AG09309 (cell line): ENCODE results near the gene CTDSP1.

Experiments used
- DNase-seq: peaks from one replicate; pipeline ENCODE4 v3.0.0-alpha.2; 2010; ENCODE audit warnings: low read depth
- H3K4me3 ChIP-seq: 2 replicates; pipeline ENCODE4 v1.5.1; 2011; ENCODE audit warnings: mild to moderate bottlenecking, low read depth, low read length, moderate library complexity; ENCODE audit not compliant: control insufficient read depth
- CTCF ChIP-seq: IDR thresholded peaks from 2 replicates; pipeline ENCODE4 v1.5.1; 2011; ENCODE audit warnings: mild to moderate bottlenecking, low read depth, low read length, inconsistent platforms; ENCODE audit not compliant: insufficient read depth, control insufficient read depth; ENCODE audit errors: missing control alignments

CTDSP1 gene

DNA sequence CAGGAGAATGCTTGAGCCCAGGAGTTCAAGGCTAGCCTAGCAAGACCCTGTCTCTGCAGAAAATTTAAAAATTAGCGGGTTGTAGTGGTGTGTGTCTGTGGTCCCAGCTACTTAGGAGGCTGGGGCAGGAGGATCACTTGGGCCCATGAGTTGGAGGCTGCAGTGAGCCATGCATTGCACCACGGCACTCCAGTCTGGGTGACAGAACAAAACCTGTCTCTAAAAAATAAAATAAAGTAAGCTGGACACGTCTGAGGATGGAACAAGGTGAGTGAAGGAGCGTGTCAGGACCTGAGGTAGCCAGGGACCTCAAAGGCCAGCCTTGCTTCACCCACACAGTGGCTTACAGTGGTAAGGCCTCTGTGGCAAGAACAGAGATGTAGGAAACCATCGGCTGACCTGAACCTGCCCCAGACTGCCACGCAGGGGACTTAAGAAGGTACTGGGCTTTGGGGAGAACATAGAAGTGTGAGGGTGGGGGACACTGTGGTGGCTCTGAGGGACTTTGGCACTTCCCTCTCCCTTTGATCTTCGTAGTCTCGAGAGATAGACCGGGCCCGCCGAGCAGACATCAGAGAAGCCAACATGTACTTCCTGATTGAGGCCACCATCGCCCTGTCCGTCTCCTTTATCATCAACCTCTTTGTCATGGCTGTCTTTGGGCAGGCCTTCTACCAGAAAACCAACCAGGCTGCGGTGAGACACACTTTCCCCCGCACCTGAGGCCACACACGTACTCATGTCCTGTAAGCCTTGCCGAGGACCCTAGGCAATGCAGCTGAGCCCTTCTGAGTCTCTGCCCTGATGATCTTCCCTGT, 10.1 kb upstream of the CTDSP1 start:
- no peak for TF ChIP-seq CTCF
- no peak overlapping the region for H3K4me3 ChIP-seq
- no peak for DNase-seq

DNA sequence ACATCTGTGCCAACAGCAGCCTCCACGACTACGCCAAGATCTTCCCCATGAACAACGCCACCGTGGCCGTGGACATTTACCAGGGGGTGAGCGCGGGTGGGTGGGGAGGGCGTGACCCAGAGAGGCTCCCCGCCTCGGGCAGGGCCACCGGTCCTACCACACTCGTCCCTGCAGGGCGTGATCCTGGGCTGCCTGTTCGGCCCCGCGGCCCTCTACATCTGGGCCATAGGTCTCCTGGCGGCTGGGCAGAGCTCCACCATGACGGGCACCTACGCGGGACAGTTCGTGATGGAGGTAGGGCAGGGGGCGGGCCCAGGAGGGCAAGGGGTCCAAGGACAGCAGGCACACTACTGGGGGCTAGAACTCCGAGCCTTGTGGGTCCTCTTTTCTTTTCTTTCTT, 8.5 kb upstream of the CTDSP1 start:
- TF ChIP-seq CTCF: no peak
- DNase-seq: no peak
- no peak overlapping the region for H3K4me3 ChIP-seq

- no peak for DNase-seq
- TF ChIP-seq CTCF: no peak
- no peak overlapping the region for H3K4me3 ChIP-seq
Observed at GRCh38 chr2:218392459-218392858, 7.2 kb upstream of the CTDSP1 start.

DNA sequence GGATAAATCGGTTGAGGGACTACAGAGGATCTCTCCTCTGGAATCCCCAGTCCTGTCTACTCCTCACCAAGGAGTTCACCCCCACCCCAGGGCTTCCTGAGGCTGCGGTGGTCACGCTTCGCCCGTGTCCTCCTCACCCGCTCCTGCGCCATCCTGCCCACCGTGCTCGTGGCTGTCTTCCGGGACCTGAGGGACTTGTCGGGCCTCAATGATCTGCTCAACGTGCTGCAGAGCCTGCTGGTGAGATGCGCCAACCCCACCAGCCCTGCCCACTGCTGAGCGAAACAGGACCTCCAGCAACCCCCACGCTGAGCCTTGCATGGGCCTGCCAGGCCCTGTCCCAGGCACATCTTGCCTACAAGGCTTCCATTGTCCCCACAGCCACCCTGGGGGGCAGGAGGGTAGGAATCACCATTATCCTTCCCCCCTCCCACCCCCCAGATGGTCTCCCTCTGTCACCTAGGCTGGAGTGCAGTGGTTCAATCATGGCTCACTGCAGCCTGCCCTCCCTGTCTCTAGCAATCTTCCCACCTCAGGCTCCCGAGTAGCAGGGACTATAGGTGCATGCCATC, 6.7 kb upstream of the CTDSP1 start:
- TF ChIP-seq CTCF: no peak
- no peak for DNase-seq
- no peak overlapping the region for H3K4me3 ChIP-seq

DNA sequence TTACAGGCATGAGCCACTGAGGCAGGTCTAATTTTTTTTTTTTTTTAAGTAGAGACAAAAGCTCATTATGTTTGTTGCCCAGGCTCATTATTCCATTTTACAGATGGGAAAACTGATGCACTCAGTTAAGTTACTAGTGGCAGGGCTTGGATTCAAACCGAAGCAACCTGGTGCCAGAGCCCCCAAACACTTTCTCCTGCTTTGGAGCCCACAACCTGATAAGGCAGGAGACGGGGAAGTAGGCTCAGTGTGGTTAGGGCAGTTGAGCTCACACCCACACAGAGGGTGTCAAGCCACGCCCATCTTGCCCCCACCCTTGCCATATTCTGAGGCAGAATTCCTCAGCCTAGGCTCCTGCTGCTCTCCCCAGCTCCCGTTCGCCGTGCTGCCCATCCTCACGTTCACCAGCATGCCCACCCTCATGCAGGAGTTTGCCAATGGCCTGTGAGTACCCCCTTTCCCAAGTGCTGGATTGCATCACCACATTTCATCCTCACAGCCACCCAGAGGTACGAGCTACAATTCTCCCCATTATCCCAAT, 5.8 kb upstream of the CTDSP1 start:
- no peak for TF ChIP-seq CTCF
- no peak overlapping the region for H3K4me3 ChIP-seq
- DNase-seq: no peak

DNA sequence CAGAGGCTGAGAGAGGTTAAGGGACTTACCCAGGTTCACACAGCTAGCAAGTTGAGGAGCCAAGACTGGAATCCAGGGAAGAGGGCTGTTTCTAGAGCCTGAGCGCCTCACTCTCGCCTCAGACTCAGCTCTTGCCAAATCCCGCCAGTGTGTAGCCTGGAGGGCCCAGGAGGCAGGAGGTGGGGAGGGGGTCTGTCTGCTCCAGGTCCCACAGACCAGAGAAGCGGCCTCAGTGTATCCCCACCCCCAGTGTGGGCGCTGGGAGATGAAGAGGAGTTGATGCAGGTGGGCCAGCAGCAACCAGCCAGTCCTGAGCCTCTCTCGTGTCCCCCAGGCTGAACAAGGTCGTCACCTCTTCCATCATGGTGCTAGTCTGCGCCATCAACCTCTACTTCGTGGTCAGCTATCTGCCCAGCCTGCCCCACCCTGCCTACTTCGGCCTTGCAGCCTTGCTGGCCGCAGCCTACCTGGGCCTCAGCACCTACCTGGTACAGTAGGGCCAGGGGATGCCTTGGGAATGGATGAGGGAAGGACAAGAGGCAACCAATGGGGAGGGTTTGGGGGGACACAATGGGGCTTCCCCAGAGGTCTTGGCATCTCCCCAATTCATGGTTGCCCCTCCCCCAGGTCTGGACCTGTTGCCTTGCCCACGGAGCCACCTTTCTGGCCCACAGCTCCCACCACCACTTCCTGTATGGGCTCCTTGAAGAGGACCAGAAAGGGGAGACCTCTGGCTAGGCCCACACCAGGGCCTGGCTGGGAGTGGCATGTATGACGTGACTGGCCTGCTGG, 5.2 kb upstream of the CTDSP1 start:
- DNase-seq: no peak
- TF ChIP-seq CTCF: no peak
- no peak overlapping the region for H3K4me3 ChIP-seq
